ENCODE measurements around the gene TAB3. TPM values are rescaled to one million over a fixed set of nuclear protein-coding genes. Genes with fewer than 3 reads are reported as not detected.
A peak's percentile ranks its signal among the peaks of the same experiment; 100 is the strongest.

The TAB3 gene
- total RNA-seq, 1 experiment from 2014 or later: 30.9 TPM

DNA sequence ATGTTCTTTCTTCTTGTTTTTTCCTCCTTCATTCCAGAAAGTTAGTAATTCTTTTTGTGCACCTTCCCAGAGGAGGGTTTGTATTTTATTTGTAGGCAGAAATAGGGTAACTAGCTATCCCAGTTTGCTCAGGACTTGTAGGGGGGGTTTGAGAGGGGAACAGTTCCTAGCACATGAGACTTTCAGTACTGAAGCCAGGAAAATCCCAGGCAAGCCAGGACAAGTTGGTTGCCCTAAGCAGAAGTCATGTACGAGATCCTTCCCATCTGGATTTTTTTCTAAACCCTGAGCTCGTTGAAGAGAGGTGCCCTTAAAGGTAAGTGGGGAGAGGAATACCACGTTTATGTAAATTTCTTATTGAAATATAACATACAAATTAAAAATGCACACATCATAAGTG is 15.6 kb upstream of the TAB3 start:
- Mint-ChIP-seq H3K4me1 (ENCODE audit: low read depth, unreplicated experiment) (peaks cover 8% of the 10 kb centered on the region), H3K9me3 (ENCODE audit: low read depth, unreplicated experiment) (no peaks in the 10 kb centered on the region), H3K27me3 (ENCODE audit: unreplicated experiment) (no peaks in the 10 kb centered on the region), H3K36me3 (ENCODE audit: insufficient read depth, unreplicated experiment) (no peaks in the 10 kb centered on the region), H3K4me3 (ENCODE audit: low read depth, unreplicated experiment) (no peak overlapping the region), H3K27ac (ENCODE audit: unreplicated experiment) (no peak overlapping the region)
- no peak for DNase-seq
- CTCF ChIA-PET: no interaction called here
- TF ChIP-seq, protein P1, sequence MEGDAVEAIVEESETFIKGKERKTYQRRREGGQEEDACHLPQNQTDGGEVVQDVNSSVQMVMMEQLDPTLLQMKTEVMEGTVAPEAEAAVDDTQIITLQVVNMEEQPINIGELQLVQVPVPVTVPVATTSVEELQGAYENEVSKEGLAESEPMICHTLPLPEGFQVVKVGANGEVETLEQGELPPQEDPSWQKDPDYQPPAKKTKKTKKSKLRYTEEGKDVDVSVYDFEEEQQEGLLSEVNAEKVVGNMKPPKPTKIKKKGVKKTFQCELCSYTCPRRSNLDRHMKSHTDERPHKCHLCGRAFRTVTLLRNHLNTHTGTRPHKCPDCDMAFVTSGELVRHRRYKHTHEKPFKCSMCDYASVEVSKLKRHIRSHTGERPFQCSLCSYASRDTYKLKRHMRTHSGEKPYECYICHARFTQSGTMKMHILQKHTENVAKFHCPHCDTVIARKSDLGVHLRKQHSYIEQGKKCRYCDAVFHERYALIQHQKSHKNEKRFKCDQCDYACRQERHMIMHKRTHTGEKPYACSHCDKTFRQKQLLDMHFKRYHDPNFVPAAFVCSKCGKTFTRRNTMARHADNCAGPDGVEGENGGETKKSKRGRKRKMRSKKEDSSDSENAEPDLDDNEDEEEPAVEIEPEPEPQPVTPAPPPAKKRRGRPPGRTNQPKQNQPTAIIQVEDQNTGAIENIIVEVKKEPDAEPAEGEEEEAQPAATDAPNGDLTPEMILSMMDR (IDR thresholded peaks at IDR 0.05; ENCODE audit: unreplicated experiment): no peak
- BruUV-seq (replicated peaks): no TSS peak
- intact Hi-C loops (cut with micrococcal nuclease; ENCODE audit: unreplicated experiment): no loop called here

DNA sequence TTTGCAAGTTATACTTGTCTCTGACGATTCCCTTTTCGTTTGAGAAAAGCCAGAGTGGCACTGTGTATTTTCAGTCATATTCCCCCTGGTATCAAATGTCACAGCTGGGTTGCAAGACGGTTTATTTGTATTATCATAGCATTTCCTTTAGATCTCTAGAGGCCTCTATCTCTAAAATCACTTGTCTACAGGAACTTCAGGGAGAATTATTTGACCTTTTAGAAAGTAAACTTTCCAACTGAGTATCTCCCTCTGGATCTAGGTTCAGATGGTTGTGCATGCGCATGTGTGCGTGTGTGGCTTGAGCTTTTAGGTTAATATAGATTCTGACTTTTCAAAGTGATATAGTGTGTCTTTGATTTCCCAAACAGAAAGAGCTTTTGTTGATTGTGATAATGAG is 15.1 kb upstream of the TAB3 start:
- no peaks in the 10 kb centered on the region for H3K27me3 Mint-ChIP-seq (ENCODE audit: unreplicated experiment)
- DNase-seq: no peak
- CTCF ChIA-PET: no interaction called here
- no peak overlapping the region for H3K4me3 Mint-ChIP-seq (ENCODE audit: low read depth, unreplicated experiment)
- H3K9me3 Mint-ChIP-seq (ENCODE audit: low read depth, unreplicated experiment): no peaks in the 10 kb centered on the region
- H3K27ac Mint-ChIP-seq (ENCODE audit: unreplicated experiment): no peak overlapping the region
- intact Hi-C loops (cut with micrococcal nuclease; ENCODE audit: unreplicated experiment): no loop called here
- H3K4me1 Mint-ChIP-seq (ENCODE audit: low read depth, unreplicated experiment): peaks cover 12% of the 10 kb centered on the region
- no TSS peak for BruUV-seq (replicated peaks)
- H3K36me3 Mint-ChIP-seq (ENCODE audit: insufficient read depth, unreplicated experiment): no peaks in the 10 kb centered on the region
- TF ChIP-seq, protein P1 (IDR thresholded peaks at IDR 0.05; ENCODE audit: unreplicated experiment): no peak

DNA sequence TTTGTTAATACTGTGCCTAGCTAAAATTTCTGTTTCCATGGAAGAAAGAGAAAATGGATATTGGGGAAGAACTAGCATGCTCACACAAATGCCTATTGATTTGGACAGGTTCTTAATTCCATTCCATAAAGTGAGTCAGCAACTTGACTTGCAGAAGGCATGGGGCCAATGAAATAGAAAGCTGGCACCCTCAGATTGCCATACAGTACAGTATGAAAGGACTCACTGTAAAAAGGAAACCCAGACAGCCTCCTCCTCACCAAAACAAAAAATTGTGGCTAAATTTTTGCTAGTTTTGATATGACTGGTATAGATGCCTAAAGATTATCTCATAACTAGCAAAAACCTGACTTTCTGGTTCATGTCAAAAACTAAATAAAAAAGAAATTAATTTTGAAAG is 11.2 kb upstream of the TAB3 start:
- CTCF ChIA-PET: no interaction called here
- H3K4me3 Mint-ChIP-seq (ENCODE audit: low read depth, unreplicated experiment): no peak overlapping the region
- no TSS peak for BruUV-seq (replicated peaks)
- H3K4me1 Mint-ChIP-seq (ENCODE audit: low read depth, unreplicated experiment): peaks cover 24% of the 10 kb centered on the region
- H3K36me3 Mint-ChIP-seq (ENCODE audit: insufficient read depth, unreplicated experiment): no peaks in the 10 kb centered on the region
- intact Hi-C loops (cut with micrococcal nuclease; ENCODE audit: unreplicated experiment): no loop called here
- no peak overlapping the region for H3K27ac Mint-ChIP-seq (ENCODE audit: unreplicated experiment)
- TF ChIP-seq, protein P1 (IDR thresholded peaks at IDR 0.05; ENCODE audit: unreplicated experiment): no peak
- peaks cover 5% of the 10 kb centered on the region for H3K9me3 Mint-ChIP-seq (ENCODE audit: low read depth, unreplicated experiment)
- no peaks in the 10 kb centered on the region for H3K27me3 Mint-ChIP-seq (ENCODE audit: unreplicated experiment)
- peak; percentile 30 for DNase-seq

DNA sequence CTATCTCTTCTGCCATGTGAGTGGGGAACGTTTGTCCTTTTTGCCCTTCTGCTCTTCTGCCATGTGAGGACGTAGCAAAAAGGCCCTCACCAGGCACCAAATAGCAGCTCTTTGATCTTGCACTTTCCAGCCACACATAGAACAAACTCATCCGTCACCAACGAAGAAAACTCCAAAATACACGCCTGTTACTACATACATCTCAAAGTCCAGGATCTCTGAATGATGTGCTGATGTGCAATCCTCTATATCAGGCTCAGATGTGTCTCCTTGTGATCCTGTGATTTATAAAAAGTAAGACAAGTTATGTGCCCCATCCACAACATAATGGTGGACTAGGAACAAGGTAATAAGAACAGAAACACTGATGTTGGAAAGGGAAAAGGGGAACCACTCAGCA is 9.8 kb upstream of the TAB3 start:
- Mint-ChIP-seq H3K4me1 (ENCODE audit: low read depth, unreplicated experiment) (peaks cover 35% of the 10 kb centered on the region), H3K9me3 (ENCODE audit: low read depth, unreplicated experiment) (peaks cover 5% of the 10 kb centered on the region), H3K36me3 (ENCODE audit: insufficient read depth, unreplicated experiment) (no peaks in the 10 kb centered on the region), H3K27me3 (ENCODE audit: unreplicated experiment) (no peaks in the 10 kb centered on the region), H3K27ac (ENCODE audit: unreplicated experiment) (no peak overlapping the region), H3K4me3 (ENCODE audit: low read depth, unreplicated experiment) (no peak overlapping the region)
- CTCF ChIA-PET: no interaction called here
- DNase-seq: no peak
- TF ChIP-seq, protein P1 (IDR thresholded peaks at IDR 0.05; ENCODE audit: unreplicated experiment): no peak
- BruUV-seq (replicated peaks): no TSS peak
- intact Hi-C loops (cut with micrococcal nuclease; ENCODE audit: unreplicated experiment): no loop called here

All from Calu3 (cell line).